ENCODE data around the gene AGXT.

AGXT gene

GRCh38 chr2:240865391-240865790 is 3.2 kb upstream of the AGXT start:
- ChIA-PET POLR2A (no interaction called here), CTCF (interaction anchor here (1.4 kb wide), 1 partner anchor 14 kb away, joined by 3 read pairs; no protein-coding TSS in a partner anchor)
- TF ChIP-seq, protein P1, sequence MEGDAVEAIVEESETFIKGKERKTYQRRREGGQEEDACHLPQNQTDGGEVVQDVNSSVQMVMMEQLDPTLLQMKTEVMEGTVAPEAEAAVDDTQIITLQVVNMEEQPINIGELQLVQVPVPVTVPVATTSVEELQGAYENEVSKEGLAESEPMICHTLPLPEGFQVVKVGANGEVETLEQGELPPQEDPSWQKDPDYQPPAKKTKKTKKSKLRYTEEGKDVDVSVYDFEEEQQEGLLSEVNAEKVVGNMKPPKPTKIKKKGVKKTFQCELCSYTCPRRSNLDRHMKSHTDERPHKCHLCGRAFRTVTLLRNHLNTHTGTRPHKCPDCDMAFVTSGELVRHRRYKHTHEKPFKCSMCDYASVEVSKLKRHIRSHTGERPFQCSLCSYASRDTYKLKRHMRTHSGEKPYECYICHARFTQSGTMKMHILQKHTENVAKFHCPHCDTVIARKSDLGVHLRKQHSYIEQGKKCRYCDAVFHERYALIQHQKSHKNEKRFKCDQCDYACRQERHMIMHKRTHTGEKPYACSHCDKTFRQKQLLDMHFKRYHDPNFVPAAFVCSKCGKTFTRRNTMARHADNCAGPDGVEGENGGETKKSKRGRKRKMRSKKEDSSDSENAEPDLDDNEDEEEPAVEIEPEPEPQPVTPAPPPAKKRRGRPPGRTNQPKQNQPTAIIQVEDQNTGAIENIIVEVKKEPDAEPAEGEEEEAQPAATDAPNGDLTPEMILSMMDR (IDR thresholded peaks at IDR 0.05; ENCODE audit: insufficient read depth, low read length, missing control alignments) = no peak
- no peak overlapping the region for H3K4me3 ChIP-seq (ENCODE audit: low read depth, low read length)
- no peak for DNase-seq (ENCODE audit: low read depth, low spot score)

DNA sequence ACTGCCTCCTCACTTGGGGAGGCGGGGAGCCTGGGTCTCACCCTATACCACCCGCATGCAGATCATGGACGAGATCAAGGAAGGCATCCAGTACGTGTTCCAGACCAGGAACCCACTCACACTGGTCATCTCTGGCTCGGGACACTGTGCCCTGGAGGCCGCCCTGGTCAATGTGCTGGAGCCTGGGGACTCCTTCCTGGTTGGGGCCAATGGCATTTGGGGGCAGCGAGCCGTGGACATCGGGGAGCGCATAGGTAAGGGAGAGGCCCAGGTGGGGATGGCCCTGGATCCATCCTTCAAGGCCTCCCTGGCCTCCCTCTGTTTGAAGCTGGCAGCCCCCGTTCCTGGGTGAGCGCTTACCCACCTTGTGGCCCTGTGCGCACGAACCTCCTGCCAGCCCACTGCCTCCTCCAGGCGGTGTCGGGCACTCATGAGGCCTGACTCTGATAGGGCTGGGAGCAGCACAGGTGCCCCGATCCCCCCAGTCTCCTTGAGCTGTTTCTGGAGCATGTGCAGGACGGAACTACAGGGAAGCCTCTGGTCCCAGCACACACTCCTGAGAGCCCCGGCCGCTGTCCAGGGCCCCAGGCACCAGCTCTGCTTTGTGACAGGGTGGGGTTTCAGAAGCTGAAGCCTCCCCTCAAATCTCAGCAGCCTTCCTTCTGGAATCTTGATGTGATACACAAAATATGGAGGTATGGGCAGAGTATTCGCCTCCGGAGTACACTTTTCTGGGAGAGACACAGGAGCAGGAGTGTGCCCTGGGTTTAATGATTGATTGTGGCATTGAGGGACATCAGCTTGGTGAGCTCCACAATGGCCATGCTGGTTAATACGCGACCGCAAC is 708 bp downstream of the AGXT start:
- H3K4me3 ChIP-seq (ENCODE audit: low read depth, low read length) = no peak overlapping the region
- TF ChIP-seq, protein P1 (IDR thresholded peaks at IDR 0.05; ENCODE audit: insufficient read depth, low read length, missing control alignments) = no peak
- ChIA-PET CTCF (interaction anchor here (1.0 kb wide), 1 partner anchor 29 kb away, joined by 3 read pairs; no protein-coding TSS in a partner anchor), POLR2A (no interaction called here)
- no peak for DNase-seq (ENCODE audit: low read depth, low spot score)

- H3K4me3 ChIP-seq (ENCODE audit: low read depth, low read length) = no peak overlapping the region
- TF ChIP-seq, protein P1 (IDR thresholded peaks at IDR 0.05; ENCODE audit: insufficient read depth, low read length, missing control alignments) = no peak
- CTCF ChIA-PET = interaction anchor here (1.0 kb wide), 1 partner anchor 30 kb away, joined by 3 read pairs; no protein-coding TSS in a partner anchor
- POLR2A ChIA-PET = no interaction called here
- DNase-seq (ENCODE audit: low read depth, low spot score) = no peak
Measured at GRCh38 chr2:240869956-240870875, 1.6 kb downstream of the AGXT start.

DNA sequence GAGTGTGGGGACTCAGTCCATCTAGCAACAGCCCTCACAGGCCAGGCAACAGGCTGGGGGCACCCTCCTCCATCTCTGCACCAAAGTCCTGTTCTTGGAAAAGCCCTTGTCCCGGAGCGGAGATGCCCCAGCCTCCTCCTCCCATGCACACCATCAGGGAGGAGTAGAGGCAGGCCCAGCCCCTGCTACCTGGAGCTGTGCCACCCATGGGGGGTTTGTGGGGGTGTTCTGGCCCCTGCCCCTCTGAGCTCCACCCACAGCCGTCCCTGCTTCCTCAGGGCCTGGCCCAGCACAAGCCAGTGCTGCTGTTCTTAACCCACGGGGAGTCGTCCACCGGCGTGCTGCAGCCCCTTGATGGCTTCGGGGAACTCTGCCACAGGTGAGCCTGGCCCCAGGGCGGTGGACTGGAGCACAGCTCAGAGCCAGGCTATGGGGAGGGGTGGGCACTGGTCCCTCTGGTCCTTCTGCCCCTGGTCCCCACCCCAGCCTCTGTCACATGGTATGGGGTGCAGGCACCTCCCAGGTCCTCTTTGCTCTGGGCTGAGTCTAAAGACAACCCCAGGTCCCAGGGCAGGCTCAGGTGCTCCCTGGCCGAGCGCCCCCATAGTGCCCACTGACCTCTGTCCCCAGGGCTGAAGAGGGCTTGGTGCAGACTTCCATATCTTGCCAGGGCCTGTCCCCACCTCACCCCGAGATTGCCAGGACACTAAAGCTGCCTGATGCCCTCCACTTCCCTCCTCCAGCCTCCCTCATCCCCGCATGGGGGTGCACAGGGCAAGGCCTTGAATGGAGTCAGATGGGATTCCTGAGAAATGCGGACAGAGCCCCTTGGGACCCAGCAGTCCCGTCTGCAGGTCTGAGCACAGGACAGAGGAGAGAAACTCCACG is 2.7 kb downstream of the AGXT start:
- TF ChIP-seq, protein P1 (IDR thresholded peaks at IDR 0.05; ENCODE audit: insufficient read depth, low read length, missing control alignments) = no peak
- DNase-seq (ENCODE audit: low read depth, low spot score) = no peak
- H3K4me3 ChIP-seq (ENCODE audit: low read depth, low read length) = no peak overlapping the region
- ChIA-PET CTCF (interaction anchor here (1.4 kb wide), 1 partner anchor 43 kb away, joined by 4 read pairs; no protein-coding TSS in a partner anchor), POLR2A (no interaction called here)

DNA sequence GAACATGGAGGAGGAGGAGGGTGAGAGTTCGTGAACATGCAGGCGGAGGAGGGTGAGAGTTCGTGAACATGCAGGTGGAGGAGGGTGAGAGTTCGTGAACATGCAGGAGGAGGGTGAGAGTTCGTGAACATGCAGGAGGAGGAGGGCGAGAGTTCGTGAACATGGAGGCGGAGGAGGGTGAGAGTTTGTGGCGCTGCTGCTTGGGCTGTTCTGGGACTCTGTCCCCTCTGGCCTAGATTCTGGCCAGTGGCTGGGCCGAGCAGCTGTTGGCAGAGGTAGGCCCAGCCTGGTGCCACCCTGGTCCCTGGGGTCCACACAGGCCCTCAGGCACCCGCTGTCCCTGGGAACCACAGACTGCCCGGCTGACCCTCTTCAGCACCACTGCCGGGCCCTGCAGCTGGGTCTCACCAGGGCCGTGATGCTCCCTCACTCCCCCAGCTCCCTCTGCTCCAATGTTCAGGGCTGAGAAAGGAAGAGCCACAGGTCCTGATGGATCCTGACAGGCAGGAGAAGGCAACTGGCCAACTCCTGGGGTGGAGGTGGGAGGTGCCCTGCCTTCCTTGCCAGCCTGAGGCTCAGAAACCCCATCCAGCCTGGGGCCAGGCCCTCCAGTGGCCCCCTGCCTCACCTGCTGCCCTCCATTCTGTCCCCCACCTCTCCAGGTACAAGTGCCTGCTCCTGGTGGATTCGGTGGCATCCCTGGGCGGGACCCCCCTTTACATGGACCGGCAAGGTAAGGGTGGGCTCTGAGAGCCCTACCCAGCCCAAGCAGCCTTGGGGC is 3.9 kb downstream of the AGXT start:
- H3K4me3 ChIP-seq (ENCODE audit: low read depth, low read length) = no peak overlapping the region
- TF ChIP-seq, protein P1 (IDR thresholded peaks at IDR 0.05; ENCODE audit: insufficient read depth, low read length, missing control alignments) = no peak
- DNase-seq (ENCODE audit: low read depth, low spot score) = no peak
- ChIA-PET POLR2A (no interaction called here), CTCF (interaction anchor here (1.4 kb wide), 1 partner anchor 42 kb away, joined by 4 read pairs; no protein-coding TSS in a partner anchor)
